Kidney glomerular epithelial cell (primary cell): ENCODE data around the gene SRGAP2.
A peak's percentile ranks its signal among the peaks of the same experiment; 100 is the strongest.
"Not testable (repeated sequence)": the region's sequence is repeated elsewhere in the genome, so short reads cannot be mapped to it uniquely, and the experiment has no call there.

Experiments
- DNase-seq: peaks from one replicate; lab custom pipeline; 2025; lab: John Stamatoyannopoulos, UW

The SRGAP2 gene

DNA sequence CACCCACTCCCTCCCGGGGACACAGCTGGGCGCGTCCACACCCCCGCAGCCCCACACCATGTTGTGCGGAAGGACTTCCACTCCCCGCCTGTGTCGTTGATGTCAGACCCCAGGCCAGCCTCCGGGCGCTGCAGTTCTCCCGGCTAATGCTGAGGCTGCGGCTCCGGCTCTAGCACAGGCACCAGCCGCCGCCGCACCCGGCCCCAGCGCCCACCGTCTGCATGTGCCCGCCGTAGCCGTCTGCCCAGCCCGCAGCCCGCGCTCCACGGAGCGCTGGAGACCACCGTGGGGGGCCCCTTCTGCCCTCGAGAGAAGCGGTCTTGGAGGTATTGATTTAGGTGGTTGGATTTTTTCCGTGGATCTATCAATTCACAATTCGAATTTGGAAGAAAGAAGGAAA lies 2.2 kb downstream of the SRGAP2 start:
- DNase-seq = not testable (repeated sequence)

DNA sequence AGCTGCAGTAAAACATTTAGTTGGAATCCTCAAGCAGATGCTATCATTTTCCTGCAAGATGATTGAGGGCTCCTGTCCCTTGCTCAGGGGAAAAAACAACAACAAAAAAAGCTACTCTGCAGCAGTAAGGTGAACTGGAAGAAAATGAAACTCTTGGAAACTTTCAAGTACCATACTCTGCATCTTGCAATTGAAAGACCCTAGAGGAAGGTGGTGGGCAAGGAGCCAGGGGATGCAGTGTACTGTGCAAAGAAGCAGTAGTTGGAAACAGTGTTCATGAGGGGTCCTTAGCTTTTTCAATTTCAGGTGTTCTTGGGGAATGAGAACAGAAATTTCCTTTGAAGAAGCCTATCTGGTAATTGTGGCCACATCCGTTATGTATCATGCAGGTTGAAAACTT lies 7.5 kb downstream of the SRGAP2 start:
- not testable (repeated sequence) for DNase-seq

DNA sequence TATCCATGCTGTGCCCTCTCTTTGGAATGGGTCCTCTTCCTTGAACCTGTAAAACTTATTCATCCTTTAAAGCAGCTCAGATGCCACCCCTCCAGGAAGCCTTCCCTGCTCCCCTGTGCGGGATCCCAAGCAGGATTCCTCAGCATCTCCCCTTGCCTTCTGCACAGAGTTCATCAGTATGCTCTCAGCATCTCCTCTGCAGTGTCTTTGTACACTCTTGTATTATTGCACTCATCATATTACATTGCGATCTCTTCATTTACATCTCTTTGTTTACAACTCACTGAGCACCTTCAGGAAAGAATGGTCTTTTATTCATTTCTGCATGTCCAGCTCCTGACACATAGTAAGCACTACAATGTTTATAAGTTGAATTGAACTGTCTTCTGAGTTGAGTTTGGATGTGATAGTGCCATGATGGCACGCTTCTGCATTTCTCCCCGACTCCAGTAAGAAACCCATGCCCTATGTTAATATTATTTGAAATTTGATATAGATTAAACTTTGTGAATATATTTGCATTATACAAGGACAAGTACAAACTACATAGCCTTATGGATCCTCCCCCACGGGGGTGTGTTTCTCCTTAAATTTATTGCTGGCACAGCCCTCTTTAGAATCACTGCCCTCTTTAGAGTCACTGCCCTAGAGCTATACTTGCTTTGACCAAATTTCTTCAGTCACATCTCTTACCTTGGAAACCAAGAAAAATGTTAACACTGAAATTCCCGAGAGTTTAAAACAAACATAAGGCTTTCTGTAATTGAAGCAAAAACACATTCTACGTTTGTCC lies 12.5 kb downstream of the SRGAP2 start:
- DNase-seq = not testable (repeated sequence)

DNA sequence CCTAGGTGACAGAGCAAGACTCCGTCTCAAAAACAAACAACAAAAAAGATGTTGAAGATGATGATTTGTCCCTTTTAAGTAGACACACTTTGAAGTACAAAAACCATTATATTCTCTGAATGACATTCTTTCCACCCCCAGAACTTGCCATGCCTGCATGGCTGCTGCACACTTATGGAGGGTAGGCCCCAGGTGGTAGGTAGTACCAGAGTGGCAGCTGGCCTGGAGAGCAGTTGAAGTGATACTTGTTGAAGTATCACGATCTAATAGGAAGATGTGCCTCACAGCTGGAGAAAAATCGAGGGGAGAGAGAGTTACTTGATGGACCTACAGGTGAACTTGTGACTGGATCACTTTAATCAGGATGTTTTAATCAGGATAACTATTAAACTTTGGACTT lies 14.9 kb downstream of the SRGAP2 start:
- not testable (repeated sequence) for DNase-seq

DNA sequence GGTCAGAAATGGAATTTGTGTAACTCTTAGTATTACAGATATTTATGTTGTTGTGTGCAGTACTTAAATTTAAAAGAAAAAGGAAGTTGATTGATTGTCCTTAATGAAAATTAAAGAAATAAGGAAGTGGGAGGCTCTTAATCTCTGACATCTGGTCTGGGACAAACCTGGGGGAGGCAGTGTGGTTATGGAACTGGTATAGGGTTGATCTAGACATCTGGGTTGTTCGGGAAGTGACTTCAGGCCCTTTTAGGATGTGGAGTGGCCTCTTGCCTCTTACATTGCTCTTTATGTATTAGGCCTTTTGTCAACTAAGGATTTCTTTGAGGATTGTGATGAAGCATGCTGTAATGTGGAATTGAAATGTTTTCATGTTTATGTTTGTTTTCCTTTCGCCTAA lies 15.4 kb downstream of the SRGAP2 start:
- DNase-seq = not testable (repeated sequence)

DNA sequence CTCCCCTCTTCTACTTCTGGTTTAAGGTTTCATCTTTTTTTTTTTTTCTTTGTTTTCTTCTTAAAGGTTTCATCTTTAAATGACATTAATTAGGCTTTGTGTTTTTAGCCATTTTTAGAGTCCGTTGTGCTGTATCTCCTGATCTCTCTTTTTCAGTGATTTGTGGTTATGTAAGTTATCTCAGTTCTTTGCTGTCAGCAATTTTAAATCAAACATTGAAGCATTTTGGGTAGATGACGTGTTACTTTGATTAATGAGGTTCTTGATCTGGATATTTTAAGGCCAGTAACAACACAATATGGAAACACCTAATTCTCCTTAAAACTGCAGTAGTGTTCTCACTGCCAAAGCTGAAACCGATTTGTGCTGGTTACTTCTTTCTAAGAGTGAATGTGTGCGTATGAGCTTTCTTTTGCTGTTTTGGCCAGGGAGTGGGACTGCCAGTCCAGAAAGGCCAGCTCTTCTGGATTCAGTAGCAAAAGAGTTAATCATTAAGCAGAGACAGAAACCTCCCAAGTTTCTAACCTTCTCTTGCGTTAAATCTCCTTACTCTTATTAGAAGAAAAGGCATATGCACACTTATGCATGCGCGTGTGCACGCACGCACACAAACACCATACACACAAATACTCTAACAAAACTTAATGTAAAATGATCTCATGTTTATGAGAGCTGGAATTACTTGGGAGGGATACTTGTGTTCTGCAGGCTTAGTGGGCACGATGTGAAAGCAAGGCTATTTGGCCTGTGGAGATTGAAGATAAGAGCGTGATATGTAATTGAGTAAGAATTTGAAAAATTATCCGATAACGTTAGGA lies 16.4 kb downstream of the SRGAP2 start:
- not testable (repeated sequence) for DNase-seq

DNA sequence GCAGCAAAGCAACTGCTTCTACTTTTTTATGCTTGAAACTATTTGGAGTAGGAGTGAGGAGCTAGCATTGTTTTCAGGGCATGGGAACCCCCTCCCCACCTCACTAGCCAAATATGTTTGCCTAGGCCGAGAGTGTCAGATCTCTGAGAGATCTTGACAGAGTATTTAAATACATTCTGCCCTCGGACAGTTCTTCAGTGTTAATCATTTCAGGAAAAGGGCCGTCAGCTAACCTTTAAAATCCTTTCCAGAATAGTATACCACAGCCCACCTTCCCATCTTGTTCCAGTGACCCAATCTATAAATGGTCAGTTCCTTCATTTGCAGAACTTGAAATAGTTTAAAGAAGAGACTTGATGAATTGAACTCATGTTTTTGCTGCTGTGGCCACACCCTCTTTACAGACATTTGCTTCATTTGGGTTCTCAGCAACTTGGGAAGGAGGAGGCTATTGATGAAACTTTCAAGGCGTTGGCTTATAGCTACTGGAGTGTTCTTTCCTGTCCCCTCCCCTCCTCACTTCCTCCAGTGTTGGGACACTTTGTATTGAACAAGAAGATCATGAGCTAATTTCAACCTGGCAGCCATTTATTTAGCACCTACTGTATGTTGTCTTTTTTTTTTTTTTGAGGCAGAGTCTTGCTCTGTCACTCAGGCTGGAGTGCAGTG lies 17.1 kb downstream of the SRGAP2 start:
- DNase-seq = peak; percentile 33

DNA sequence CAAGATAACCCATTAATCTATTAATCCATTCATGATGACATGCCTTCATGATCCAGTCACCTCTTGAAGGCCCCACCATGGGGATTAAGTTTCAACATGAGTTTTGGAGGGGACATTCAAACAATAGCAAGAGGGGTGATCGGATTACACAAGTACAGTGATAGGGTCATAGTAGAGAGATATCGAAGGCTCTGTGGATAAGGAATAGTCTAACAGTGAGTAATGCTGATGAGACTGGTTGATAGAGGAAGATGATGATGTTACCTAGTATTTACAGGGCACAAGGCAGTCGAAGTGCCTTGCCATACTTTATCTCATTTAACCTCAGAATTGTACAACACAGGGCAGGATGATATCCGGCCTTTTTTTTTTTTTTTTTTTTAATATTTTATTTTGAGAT lies 18.2 kb downstream of the SRGAP2 start:
- not testable (repeated sequence) for DNase-seq

DNA sequence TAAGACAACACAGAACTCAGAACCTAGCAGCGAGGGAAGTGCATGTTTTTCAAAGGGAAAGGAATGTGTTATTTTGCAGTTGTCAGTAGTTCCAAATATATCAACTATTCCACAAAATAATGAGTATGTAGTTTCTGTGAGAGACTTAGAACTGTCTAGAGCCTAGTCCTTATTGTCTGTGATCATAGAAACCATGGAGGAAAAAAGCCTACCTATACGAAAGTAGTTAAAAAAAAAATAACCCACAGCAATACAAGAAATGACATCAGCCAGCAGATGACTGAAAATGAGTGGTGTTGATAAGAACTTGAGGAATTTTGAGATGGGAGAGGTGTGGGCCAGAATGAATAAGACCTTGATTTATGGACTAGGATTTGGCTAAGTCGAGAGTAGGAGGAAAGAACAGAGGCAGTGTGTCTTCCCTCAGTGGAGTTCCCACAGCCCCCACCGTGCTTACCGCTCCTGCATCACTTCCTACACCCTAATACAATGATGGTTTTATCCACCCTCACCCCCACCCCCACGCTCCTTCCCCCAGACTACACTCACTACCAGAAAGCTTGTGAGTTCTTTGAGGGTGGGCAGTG lies 20.9 kb downstream of the SRGAP2 start:
- not testable (repeated sequence) for DNase-seq

DNA sequence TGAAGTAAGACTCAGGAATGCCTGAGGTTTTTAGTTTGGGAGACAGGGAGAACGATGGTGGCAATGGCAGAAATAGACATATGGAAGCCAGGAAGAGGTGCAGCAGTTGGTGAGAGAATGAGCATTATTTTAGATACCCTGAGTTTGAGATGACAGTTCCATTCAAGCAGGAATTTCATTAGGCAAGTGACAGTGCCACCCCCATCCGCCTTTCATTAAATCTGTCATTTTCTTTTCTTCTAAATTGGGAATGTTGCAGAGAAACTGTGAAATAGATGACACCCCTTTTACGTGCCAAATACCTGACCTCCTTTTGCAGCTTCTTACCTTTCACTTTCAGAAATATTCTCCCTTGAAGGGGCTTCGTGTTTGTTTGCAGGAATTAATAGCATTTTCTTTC lies 22.0 kb downstream of the SRGAP2 start:
- not testable (repeated sequence) for DNase-seq

DNA sequence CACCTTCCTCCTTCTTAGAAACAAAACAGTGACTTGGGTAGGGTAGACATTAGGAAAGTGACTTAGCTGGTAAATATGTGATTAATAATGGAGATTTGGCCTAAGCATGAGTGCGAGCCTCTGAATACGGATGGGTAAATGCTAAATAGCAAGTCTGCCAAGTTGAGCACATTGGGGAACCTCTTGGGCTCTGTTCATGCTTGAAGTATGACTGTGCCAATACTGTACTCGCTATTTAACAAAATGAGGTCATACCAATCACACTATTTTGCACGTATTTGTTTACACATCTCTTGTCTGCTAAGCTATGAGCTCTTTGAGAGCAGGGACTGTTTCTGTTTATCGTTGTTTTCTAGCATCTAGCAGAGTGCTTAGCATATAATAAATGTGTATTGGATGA lies 23.5 kb downstream of the SRGAP2 start:
- not testable (repeated sequence) for DNase-seq

DNA sequence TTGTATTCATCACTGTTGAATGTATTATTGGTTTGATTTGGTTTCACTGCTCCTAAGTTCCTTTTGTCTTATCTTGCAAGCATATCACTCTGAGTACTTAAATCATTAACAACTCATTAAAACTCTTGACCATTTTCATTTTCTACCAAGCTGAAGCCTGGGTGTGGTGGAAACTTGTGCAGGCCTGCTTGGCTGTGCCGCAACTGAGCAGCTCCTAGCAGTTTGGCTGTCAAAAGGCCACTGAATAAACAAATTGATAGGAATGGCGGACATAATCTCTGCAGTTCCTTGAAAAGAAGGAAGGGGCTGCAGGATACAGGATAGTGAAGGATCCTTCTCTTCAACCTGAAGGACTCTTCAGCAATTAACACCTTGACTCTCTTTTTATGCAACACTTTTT lies 25.9 kb downstream of the SRGAP2 start:
- DNase-seq = not testable (repeated sequence)

DNA sequence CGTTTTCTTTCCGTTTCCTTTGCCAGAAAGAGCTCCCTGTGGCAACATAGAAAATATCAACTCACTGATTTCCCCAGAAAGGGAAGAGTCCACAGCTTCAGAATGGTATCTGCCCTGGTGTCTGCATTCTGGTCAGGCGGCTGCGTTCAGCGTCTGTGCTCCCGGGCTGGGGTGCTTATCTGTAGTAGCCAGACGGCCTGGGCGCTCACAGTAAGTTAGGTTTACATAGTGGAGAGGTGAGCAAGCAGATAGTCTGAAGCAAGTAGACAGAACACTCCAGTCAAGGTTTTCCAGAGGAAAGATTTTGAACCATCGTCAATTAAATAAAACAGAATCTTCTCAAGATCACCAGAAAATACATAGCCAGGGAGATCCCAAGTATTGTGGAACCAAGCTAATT lies 28.6 kb downstream of the SRGAP2 start:
- DNase-seq = not testable (repeated sequence)

DNA sequence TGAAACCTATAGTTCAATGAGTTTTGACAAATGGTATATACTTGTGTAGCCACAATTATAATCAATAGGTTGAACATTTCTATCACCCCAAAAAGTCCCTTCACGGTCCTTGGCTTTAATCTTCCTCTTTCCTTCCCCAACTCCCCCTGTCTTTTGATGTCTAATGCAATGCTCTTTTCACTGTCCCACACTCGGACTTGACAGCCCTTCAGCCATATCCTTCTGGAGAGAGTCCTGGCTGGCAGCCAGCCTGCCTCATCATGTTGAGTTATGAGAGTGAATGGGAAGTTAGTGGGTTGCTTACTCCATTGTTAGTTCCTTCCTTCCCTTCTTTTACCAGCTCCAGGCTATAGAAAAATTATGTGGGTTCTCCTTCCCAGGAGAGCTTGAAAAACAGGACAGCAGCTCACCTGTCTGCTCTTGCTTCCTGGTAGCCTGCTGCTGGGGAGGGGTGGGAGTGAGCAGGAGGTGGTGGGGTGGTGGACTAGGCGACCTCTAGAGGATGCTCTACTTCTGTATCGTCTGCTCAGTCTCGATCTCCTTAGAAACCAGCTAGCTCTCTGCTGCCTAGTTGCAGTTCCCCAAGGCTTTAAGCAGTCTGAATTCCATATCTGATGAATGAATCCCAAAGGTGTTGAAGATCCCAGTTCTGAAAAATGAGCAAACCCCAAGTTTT lies 29.8 kb downstream of the SRGAP2 start:
- DNase-seq = not testable (repeated sequence)

DNA sequence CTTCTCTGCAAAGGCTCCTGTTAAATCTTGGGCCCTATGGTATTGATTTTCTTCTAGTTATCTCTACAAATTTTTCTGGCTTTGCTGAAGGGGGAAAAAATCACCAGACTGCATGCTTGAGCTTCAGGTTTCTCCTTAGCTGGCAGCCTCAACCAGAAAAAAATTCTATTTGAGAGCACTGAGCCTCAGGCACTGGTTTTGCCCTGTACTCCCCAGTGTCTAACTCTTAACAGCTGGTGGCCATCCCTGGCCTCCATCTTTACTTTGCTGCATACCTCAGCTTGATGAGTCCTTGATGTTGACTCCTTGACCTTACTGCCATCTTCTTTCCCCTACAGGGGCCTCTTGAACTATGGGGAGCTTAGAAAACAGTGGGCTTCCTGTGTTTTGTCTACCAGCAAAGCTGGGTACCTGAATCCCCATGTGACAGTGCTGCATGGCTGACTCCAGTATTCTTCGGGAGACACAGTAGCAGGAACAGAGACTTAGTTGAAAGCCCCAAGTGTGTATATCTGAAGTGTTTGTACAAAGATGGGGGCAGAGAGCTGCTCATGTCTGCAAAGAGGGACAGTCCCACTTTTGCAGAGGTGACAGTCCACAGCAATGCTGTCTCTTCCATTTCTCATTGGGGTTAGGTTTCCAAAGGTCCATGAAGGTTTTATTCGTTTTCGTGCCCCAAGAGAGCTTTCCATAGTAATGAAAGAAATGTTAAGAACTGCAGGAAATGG lies 31.0 kb downstream of the SRGAP2 start:
- not testable (repeated sequence) for DNase-seq

DNA sequence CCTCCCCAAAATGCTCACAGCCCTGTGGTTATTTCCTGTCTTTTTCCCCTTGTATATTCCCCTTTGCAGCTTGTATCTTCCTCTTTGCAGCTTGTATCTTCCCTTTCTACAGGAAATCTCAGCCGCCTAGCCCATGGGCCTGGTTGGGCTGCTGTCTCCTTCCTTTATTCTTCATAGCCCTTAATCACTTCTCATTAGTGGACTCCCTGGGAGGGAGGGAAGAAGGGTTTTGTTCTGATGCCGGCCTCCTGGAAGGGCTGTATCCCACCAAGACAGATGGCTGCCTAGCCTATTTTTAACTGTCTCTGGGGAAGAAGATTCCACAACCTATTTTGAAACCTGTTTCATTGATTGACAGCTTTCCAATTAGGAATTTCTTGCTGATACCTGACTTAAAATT lies 31.8 kb downstream of the SRGAP2 start:
- DNase-seq = not testable (repeated sequence)

DNA sequence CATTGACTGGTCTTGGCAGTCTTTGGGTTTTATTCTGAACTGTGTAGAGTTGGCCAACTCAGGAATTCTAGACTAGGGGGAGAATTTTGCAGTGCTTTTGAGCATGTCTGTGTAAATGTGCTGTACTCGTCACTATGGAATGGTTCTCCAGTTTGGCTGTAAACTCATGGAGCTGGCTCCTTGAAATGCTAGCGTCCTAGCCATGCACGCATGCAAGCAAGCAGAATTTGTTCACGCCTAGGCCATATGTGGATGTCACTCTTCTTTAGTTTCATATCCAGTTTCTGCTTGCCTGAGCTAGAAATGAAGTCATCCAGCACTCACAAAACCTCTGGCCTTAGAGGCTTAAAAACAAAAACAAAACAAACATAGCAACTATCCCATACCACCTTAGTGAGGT lies 36.9 kb downstream of the SRGAP2 start:
- DNase-seq = not testable (repeated sequence)

DNA sequence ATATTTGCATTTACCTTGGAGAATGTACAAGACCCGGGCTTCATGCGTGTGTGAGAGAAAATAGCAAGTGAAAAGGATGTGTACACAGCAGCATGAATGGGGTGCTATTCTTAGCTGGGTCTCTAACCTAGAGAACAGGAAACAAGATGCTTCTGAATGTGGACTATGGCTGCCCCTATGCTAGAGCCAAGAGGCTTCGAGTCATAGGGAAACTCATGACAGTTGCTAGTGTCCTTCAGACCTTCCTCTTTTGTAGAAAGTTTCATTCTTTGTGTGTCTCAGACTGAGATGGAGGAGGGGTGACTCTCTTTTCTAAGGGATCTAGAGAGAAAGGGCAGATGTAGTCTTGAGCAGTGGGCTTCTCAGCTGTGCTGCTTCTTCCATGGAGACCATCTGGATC lies 40.0 kb downstream of the SRGAP2 start:
- not testable (repeated sequence) for DNase-seq

DNA sequence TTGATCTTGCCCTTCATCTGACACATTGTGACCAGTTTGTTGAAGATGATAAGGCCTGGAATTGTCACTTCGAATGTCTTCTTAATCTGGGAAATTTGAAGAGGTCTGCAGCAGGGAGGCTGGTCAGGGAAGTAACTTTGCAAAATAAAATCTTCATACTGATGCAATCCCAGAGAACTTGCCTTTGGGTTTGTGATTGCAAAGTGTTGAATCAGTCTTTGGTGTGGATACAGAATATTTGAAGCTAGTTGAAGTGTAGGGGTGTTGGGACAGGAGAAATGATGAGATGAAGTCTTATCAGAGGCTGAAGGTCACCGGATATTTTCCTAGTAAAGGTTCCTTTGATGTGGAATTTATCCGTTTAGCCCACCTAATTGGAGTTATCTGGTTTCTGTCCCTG lies 42.1 kb downstream of the SRGAP2 start:
- DNase-seq = not testable (repeated sequence)

DNA sequence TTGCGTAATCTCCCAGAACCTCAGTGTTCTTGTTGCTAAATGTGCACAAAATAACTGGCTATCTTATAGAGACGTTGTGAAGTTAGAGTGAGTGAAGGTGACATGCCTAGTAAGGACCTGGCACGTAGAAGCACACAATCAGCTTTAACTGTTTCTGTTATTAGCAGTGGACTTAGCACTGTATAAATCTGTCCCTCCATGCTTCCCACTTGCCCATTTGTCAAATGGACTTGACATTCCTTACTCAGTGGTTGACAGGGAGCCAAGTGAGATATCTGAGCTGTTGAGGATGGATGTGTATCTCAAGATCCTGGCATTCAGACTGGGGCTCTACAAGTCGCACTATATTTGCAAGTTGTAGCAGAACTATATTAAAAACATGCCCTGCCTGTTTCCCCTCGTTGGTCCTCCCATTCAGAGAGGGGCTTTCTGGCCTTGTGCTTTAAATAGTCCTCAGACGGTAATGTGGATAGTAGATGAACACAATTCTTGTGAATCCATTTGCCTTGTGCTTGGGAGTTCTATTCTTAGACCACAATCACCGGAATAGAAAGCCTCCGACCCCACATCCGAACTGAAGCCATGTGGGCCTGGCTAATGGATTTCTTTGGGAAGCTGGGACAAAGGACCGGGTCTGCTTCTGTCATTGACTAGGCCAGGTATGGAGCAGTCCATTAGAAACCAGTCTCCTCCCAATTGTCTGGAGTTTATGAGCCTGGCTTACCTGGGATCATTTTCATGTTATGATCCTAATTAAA lies 43.0 kb downstream of the SRGAP2 start:
- DNase-seq = not testable (repeated sequence)
